ENCODE results near the gene GABBR2. TPM values are rescaled to one million over a fixed set of nuclear protein-coding genes. Genes with fewer than 3 reads are reported as not detected.

GABBR2 gene
- total RNA-seq, 1 experiment from 2014 or later = 0.33 TPM

- no peak for TF ChIP-seq CTCF (IDR thresholded peaks at IDR 0.05; ENCODE audit: unreplicated experiment)
- no peaks in the 10 kb centered on the region for H3K36me3 Mint-ChIP-seq (ENCODE audit: insufficient read depth, unreplicated experiment)
- no TSS peak for BruUV-seq (replicated peaks)
- H3K27ac Mint-ChIP-seq (ENCODE audit: unreplicated experiment) = no peak overlapping the region
- no peak for DNase-seq
- CTCF ChIA-PET = no interaction called here
- intact Hi-C loops (cut with micrococcal nuclease; ENCODE audit: unreplicated experiment) = no loop called here
- H3K9me3 Mint-ChIP-seq (ENCODE audit: low read depth, unreplicated experiment) = peaks cover 6% of the 10 kb centered on the region
- no peaks in the 10 kb centered on the region for H3K4me1 Mint-ChIP-seq (ENCODE audit: low read depth, unreplicated experiment)
- no peak overlapping the region for H3K4me3 Mint-ChIP-seq (ENCODE audit: low read depth, unreplicated experiment)
- H3K27me3 Mint-ChIP-seq (ENCODE audit: unreplicated experiment) = peaks cover 83% of the 10 kb centered on the region
Observed at GRCh38 chr9:98415782-98416181, 293.0 kb downstream of the GABBR2 start.

- intact Hi-C loops (cut with micrococcal nuclease; ENCODE audit: unreplicated experiment) = no loop called here
- Mint-ChIP-seq H3K4me1 (ENCODE audit: low read depth, unreplicated experiment) (no peaks in the 10 kb centered on the region), H3K9me3 (ENCODE audit: low read depth, unreplicated experiment) (peaks cover 6% of the 10 kb centered on the region), H3K27me3 (ENCODE audit: unreplicated experiment) (peaks cover 83% of the 10 kb centered on the region), H3K27ac (ENCODE audit: unreplicated experiment) (no peak overlapping the region), H3K4me3 (ENCODE audit: low read depth, unreplicated experiment) (no peak overlapping the region), H3K36me3 (ENCODE audit: insufficient read depth, unreplicated experiment) (no peaks in the 10 kb centered on the region)
- no peak for DNase-seq
- TF ChIP-seq CTCF (IDR thresholded peaks at IDR 0.05; ENCODE audit: unreplicated experiment) = no peak
- no TSS peak for BruUV-seq (replicated peaks)
- CTCF ChIA-PET = no interaction called here
Observed at GRCh38 chr9:98413084-98413483, 295.7 kb downstream of the GABBR2 start.

GRCh38 chr9:98412101-98412842, 296.5 kb downstream of the GABBR2 start:
- no peak for DNase-seq
- no peaks in the 10 kb centered on the region for H3K36me3 Mint-ChIP-seq (ENCODE audit: insufficient read depth, unreplicated experiment)
- H3K4me3 Mint-ChIP-seq (ENCODE audit: low read depth, unreplicated experiment) = no peak overlapping the region
- no peak overlapping the region for H3K27ac Mint-ChIP-seq (ENCODE audit: unreplicated experiment)
- BruUV-seq (replicated peaks) = no TSS peak
- no peak for TF ChIP-seq CTCF (IDR thresholded peaks at IDR 0.05; ENCODE audit: unreplicated experiment)
- H3K27me3 Mint-ChIP-seq (ENCODE audit: unreplicated experiment) = peaks cover 83% of the 10 kb centered on the region
- peaks cover 6% of the 10 kb centered on the region for H3K9me3 Mint-ChIP-seq (ENCODE audit: low read depth, unreplicated experiment)
- CTCF ChIA-PET = no interaction called here
- intact Hi-C loops (cut with micrococcal nuclease; ENCODE audit: unreplicated experiment) = no loop called here
- H3K4me1 Mint-ChIP-seq (ENCODE audit: low read depth, unreplicated experiment) = no peaks in the 10 kb centered on the region

- peak; percentile 2 for DNase-seq
- BruUV-seq (replicated peaks) = no TSS peak
- no peaks in the 10 kb centered on the region for H3K36me3 Mint-ChIP-seq (ENCODE audit: insufficient read depth, unreplicated experiment)
- CTCF ChIA-PET = no interaction called here
- no peaks in the 10 kb centered on the region for H3K4me1 Mint-ChIP-seq (ENCODE audit: low read depth, unreplicated experiment)
- H3K9me3 Mint-ChIP-seq (ENCODE audit: low read depth, unreplicated experiment) = peaks cover 3% of the 10 kb centered on the region
- H3K4me3 Mint-ChIP-seq (ENCODE audit: low read depth, unreplicated experiment) = no peak overlapping the region
- intact Hi-C loops (cut with micrococcal nuclease; ENCODE audit: unreplicated experiment) = no loop called here
- TF ChIP-seq CTCF (IDR thresholded peaks at IDR 0.05; ENCODE audit: unreplicated experiment) = no peak
- H3K27me3 Mint-ChIP-seq (ENCODE audit: unreplicated experiment) = peaks cover 83% of the 10 kb centered on the region
- H3K27ac Mint-ChIP-seq (ENCODE audit: unreplicated experiment) = no peak overlapping the region
Observed at GRCh38 chr9:98410185-98410697, 298.5 kb downstream of the GABBR2 start.
